ENCODE results near the gene SBK1.

DNA sequence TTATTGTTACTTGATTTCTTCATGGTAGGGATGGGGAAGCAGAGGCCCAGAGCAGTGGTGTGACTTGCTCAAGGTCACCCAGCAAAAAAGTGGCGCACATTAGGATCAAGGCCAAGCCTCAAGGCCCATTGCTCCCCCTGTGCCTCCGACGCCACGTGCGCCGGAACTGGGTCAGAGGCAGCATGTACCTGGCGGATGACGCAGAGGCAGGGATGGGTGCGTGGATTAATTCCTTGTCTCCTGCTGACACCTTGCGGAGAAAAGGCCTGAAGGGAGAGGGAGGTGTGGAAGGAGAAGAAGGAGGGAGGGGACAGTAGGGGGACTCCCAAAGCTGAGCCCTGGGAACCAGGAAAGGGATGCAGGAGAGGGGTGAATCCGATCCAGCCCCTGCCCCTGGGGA is 18.5 kb downstream of the SBK1 start:
- TF ChIP-seq, protein P1, sequence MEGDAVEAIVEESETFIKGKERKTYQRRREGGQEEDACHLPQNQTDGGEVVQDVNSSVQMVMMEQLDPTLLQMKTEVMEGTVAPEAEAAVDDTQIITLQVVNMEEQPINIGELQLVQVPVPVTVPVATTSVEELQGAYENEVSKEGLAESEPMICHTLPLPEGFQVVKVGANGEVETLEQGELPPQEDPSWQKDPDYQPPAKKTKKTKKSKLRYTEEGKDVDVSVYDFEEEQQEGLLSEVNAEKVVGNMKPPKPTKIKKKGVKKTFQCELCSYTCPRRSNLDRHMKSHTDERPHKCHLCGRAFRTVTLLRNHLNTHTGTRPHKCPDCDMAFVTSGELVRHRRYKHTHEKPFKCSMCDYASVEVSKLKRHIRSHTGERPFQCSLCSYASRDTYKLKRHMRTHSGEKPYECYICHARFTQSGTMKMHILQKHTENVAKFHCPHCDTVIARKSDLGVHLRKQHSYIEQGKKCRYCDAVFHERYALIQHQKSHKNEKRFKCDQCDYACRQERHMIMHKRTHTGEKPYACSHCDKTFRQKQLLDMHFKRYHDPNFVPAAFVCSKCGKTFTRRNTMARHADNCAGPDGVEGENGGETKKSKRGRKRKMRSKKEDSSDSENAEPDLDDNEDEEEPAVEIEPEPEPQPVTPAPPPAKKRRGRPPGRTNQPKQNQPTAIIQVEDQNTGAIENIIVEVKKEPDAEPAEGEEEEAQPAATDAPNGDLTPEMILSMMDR (conservative IDR thresholded peaks at IDR 0.05; ENCODE audit: low read depth, low read length) = no peak
- no peak for TF ChIP-seq POLR2A (IDR thresholded peaks at IDR 0.05; ENCODE audit: low read depth, low read length)
- no peak for TF ChIP-seq SMC3 (IDR thresholded peaks at IDR 0.05; ENCODE audit: low read depth, low read length)
- no peak for TF ChIP-seq RAD21 (IDR thresholded peaks at IDR 0.05; ENCODE audit: low read length)
- TF ChIP-seq CHD1 (IDR thresholded peaks at IDR 0.05; ENCODE audit: low read depth, low read length) = no peak

Measured in IMR-90 (cell line).